Keratinocyte (primary cell): ENCODE results near the gene LPCAT1. TPM values are rescaled to one million over a fixed set of nuclear protein-coding genes. Genes with fewer than 3 reads are reported as not detected.

Experiments
- DNase-seq: peaks from one replicate; pipeline ENCODE4 v3.0.0-alpha.2; 2011; ENCODE audit warnings: low read depth, missing footprints, low spot score
- FAIRE-seq: peaks from 2 replicates; lab custom pipeline; 2011; peaks lifted over from hg19 to GRCh38; lab: Jason Lieb, UNC
- H2AFZ ChIP-seq: 2 replicates; pipeline ENCODE4 v1.6.0; 2012; ENCODE audit warnings: low read length, control low read depth, inconsistent platforms; ENCODE audit not compliant: control insufficient read depth
- H3K27ac ChIP-seq: 2 replicates; pipeline ENCODE4 v1.5.1; 2011; ENCODE audit warnings: low read length; ENCODE audit not compliant: control insufficient read depth, insufficient read depth
- H3K27me3 ChIP-seq: 3 replicates; pipeline ENCODE4 v1.6.0; 2011; ENCODE audit warnings: low read length; ENCODE audit not compliant: control insufficient read depth, insufficient read depth; ENCODE audit errors: extremely low read depth
- H3K36me3 ChIP-seq, 2 experiments: 2 replicates in 1 of 2; 3 replicates in 1 of 2; pipeline ENCODE4 v1.5.1; 2011; ENCODE audit warnings: low read length in 2 of 2, mild to moderate bottlenecking in 1 of 2; ENCODE audit not compliant: control insufficient read depth in 2 of 2, insufficient read depth in 2 of 2; ENCODE audit errors: extremely low read depth in 1 of 2
- H3K4me1 ChIP-seq: 3 replicates; pipeline ENCODE4 v1.5.1; 2011; ENCODE audit warnings: low read length; ENCODE audit not compliant: control insufficient read depth, insufficient read depth; ENCODE audit errors: extremely low read depth
- H3K4me2 ChIP-seq: 3 replicates; pipeline ENCODE4 v1.6.0; 2011; ENCODE audit warnings: low read depth, low read length; ENCODE audit not compliant: control insufficient read depth, insufficient read depth; ENCODE audit errors: extremely low read depth
- H3K4me3 ChIP-seq, 3 experiments: fragments of 200-600 bp in 1 of 3; sonication (generic) in 1 of 3; 2 replicates in 2 of 3; 3 replicates in 1 of 3; pipeline ENCODE4 v1.5.1; 2011 to 2016; ENCODE audit warnings: low read length in 3 of 3, mild to moderate bottlenecking in 3 of 3, control low read depth in 2 of 3, inconsistent platforms in 1 of 3, low read depth in 1 of 3, mixed read lengths in 1 of 3, mixed run types in 1 of 3, moderate library complexity in 1 of 3; ENCODE audit not compliant: control insufficient read depth in 2 of 3, insufficient read depth in 2 of 3; ENCODE audit errors: extremely low read depth in 1 of 3
- H3K79me2 ChIP-seq: 2 replicates; pipeline ENCODE4 v1.6.0; 2012; ENCODE audit warnings: low read length; ENCODE audit not compliant: control insufficient read depth, insufficient read depth
- H3K9ac ChIP-seq: 3 replicates; pipeline ENCODE4 v1.6.0; 2011; ENCODE audit warnings: low read length; ENCODE audit not compliant: control insufficient read depth, insufficient read depth; ENCODE audit errors: extremely low read depth
- H3K9me1 ChIP-seq: 3 replicates; pipeline ENCODE4 v1.6.0; 2011; ENCODE audit warnings: low read length; ENCODE audit not compliant: control insufficient read depth, insufficient read depth; ENCODE audit errors: extremely low read depth
- H3K9me3 ChIP-seq: 2 replicates; pipeline ENCODE4 v1.5.1; 2012; ENCODE audit warnings: low read depth, low read length; ENCODE audit not compliant: control insufficient read depth
- H4K20me1 ChIP-seq: 3 replicates; pipeline ENCODE4 v1.6.0; 2011; ENCODE audit warnings: low read length; ENCODE audit not compliant: control insufficient read depth, insufficient read depth; ENCODE audit errors: extremely low read depth
- EZH2 ChIP-seq: IDR thresholded peaks from one replicate; pipeline ENCODE4 v1.6.1; 2012; ENCODE audit warnings: inconsistent platforms, mild to moderate bottlenecking, low read length, moderate library complexity
- dilution Hi-C: fragments of 300-500 bp; cut with MboI; formaldehyde crosslinking; loops from one replicate; pipeline ENCODE4 v1.7.0; 2020; ENCODE audit warnings: low sequenced_read_pairs; ENCODE audit not compliant: extremely low pct_ligation_motif_present
- polyA plus RNA-seq, 5 experiments: library from polyadenylated mRNA; depleted of rRNA in 3 of 5; stranded (reverse) in 3 of 5; stranded (forward) in 1 of 5; unstranded in 1 of 5; fragments of >200 nt; gene quantifications; 1 replicate in 1 of 5; 2 replicates in 3 of 5; 3 replicates in 1 of 5; pipeline versions ENCODE4 v1.2.1 to v1.2.3, GENCODE V29; 2011 to 2012; ENCODE audit warnings: missing spikeins in 2 of 5, low read depth in 1 of 5, low replicate concordance in 1 of 5
- TF ChIP-seq, protein P1 (sequence below), 3 experiments: IDR thresholded peaks in 1 of 3; conservative IDR thresholded peaks in 1 of 3; optimal IDR thresholded peaks in 1 of 3; 2 replicates in 2 of 3; 3 replicates in 1 of 3; pipeline versions ENCODE3 to v1.5.1; 2011; ENCODE audit warnings: low read length in 3 of 3, mild to moderate bottlenecking in 3 of 3, moderate library complexity in 2 of 3, control low read depth in 1 of 3, inconsistent platforms in 1 of 3; ENCODE audit not compliant: insufficient read depth in 2 of 3; ENCODE audit errors: extremely low read depth in 1 of 3

Gene LPCAT1
- polyA plus RNA-seq, 1 donor (not counting 4 experiments of a cell fraction or from before 2014, with no cell fraction given): 32.9 TPM

DNA sequence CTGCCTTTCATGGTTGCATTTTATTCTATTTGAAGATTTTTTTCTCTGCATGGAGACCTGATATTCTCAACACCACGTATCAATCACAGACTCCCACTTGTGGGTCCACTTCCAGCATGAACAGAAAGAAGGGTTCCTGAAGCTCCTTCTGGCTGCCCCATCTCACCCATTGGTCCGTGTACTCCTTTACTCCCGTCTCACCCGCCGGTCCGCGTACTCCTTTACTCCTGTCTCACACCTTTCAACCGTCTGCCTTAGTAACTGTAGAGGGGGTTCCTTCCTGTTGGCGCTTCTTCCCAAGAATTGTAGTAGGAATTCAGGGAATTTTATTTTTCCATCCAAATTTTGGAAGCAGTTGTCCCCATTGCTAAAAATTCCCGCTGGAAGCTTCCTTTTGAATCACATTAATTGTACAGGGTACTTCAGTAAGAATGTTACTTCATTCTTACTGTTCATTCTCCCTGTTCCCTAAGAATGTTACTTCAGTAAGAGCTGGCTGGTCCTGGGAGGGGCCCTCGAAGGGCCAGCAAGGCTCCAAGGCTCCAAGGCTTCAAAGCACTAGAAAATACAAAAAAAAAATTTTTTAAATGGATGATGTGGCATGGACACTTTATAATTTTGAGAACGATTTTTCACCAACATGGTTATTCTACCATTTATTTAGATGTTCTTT lies 3.9 kb upstream of the LPCAT1 start:
- TF ChIP-seq, protein P1, sequence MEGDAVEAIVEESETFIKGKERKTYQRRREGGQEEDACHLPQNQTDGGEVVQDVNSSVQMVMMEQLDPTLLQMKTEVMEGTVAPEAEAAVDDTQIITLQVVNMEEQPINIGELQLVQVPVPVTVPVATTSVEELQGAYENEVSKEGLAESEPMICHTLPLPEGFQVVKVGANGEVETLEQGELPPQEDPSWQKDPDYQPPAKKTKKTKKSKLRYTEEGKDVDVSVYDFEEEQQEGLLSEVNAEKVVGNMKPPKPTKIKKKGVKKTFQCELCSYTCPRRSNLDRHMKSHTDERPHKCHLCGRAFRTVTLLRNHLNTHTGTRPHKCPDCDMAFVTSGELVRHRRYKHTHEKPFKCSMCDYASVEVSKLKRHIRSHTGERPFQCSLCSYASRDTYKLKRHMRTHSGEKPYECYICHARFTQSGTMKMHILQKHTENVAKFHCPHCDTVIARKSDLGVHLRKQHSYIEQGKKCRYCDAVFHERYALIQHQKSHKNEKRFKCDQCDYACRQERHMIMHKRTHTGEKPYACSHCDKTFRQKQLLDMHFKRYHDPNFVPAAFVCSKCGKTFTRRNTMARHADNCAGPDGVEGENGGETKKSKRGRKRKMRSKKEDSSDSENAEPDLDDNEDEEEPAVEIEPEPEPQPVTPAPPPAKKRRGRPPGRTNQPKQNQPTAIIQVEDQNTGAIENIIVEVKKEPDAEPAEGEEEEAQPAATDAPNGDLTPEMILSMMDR (optimal IDR thresholded peaks at IDR 0.05 in 1 of 3, IDR thresholded peaks at IDR 0.05 in 1 of 3, conservative IDR thresholded peaks at IDR 0.05 in 1 of 3; ENCODE audit: extremely low read depth in 1 of 3, insufficient read depth in 2 of 3, low read length in 3 of 3): no peak
- no peak for TF ChIP-seq EZH2
- Histone ChIP-seq H3K27me3 (no peaks in the 10 kb centered on the region), H3K4me3 (no peak overlapping the region), H2AFZ (no peak overlapping the region), H3K36me3 (no peaks in the 10 kb centered on the region), H3K9me1 (no peaks in the 10 kb centered on the region), H4K20me1 (no peaks in the 10 kb centered on the region), H3K79me2 (peaks cover 8% of the 10 kb centered on the region), H3K9me3 (no peaks in the 10 kb centered on the region), H3K27ac (no peak overlapping the region), H3K4me2 (no peak overlapping the region), H3K9ac (no peak overlapping the region), H3K4me1 (peaks cover 3% of the 10 kb centered on the region)
- dilution Hi-C loops: no loop called here
- FAIRE-seq (no peak), DNase-seq (no peak)

DNA sequence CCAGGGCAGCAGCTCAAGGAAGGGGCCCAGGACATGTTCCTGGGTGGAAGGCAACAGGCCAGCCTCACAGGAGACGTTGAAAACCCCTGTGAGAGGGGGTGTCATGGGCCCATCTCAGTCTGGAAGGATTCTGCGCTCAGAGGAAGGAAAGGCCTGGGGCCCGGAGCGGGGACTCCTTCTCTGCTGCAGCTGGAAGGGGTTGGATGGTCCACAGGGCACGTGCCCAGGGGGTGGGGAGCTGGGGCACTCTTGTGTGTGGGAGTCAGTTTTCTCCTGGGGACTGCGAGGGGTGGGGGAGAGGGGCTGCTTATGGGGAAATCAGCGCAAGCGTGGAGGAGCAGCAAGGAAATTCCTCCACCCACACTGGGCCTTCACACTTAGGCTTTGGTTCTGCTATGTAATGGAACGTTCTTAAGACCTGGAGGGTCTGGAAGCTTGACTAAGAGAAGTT lies 2.9 kb upstream of the LPCAT1 start:
- no peaks in the 10 kb centered on the region for H3K9me1 ChIP-seq
- FAIRE-seq (no peak), DNase-seq (no peak)
- no peak overlapping the region for H3K4me3 ChIP-seq
- H3K27me3 ChIP-seq: no peaks in the 10 kb centered on the region
- H3K4me1 ChIP-seq: peaks cover 8% of the 10 kb centered on the region
- H3K27ac ChIP-seq: no peak overlapping the region
- peaks cover 4% of the 10 kb centered on the region for H4K20me1 ChIP-seq
- no peaks in the 10 kb centered on the region for H3K36me3 ChIP-seq
- no peak overlapping the region for H3K4me2 ChIP-seq
- TF ChIP-seq, protein P1 (optimal IDR thresholded peaks at IDR 0.05 in 1 of 3, IDR thresholded peaks at IDR 0.05 in 1 of 3, conservative IDR thresholded peaks at IDR 0.05 in 1 of 3; ENCODE audit: extremely low read depth in 1 of 3, insufficient read depth in 2 of 3, low read length in 3 of 3): no peak
- TF ChIP-seq EZH2: no peak
- H3K9ac ChIP-seq: no peak overlapping the region
- H3K79me2 ChIP-seq: peaks cover 18% of the 10 kb centered on the region
- H2AFZ ChIP-seq: no peak overlapping the region
- no peaks in the 10 kb centered on the region for H3K9me3 ChIP-seq
- dilution Hi-C loops: no loop called here
